ENCODE data around the gene WBP1L.

WBP1L gene

DNA sequence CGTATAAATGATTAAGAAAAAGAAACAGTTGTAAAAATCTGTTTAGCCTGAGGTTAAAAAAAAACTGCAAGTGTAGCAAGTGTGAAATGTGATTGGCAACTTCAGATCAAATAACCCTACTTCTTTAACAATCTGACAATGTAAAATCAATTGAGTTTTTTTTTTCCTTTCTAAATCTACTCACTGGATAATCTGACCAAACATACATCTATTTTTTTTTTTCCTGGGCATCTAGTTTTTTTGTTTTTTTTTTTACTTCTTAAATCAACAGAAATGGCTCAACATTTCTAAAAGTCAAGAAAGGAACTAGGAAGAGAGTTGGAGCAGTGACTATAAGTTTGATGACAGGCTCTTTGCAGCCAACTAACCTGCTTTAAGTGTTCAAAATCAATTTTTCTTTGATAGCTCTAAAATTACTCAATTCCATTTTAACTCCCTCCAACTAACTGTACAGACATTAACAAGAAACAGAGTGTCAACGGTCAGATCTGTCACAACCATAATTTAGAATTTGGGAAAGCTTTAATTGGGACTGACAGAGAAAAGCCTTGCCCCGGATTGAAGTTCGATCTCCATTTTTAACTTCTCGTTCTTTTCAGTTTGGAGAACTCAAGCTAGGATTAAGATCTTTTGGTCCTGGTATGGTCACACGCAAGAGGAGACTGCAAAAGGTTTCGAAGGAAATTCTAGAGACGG, 30.8 kb upstream of the WBP1L start:
- Histone ChIP-seq H3F3A (ENCODE audit: insufficient read depth) (peaks cover 11% of the 10 kb centered on the region; the same call in 1 of the 2 replicates), H3K27me3 (ENCODE audit: low read length) (no peaks in the 10 kb centered on the region), H2AFZ (ENCODE audit: low read depth, low read length, severe bottlenecking) (peak overlapping the region; percentile 76), H4K20me1 (ENCODE audit: low read depth, low read length) (no peaks in the 10 kb centered on the region), H3K36me3 (ENCODE audit: low read length) (no peaks in the 10 kb centered on the region), H3K9me3 (ENCODE audit: insufficient read depth, low read length) (no peaks in the 10 kb centered on the region), H3K9me2 (replicated peaks; ENCODE audit: insufficient read depth, low read length) (no peaks in the 10 kb centered on the region), H3K9ac (ENCODE audit: low read length) (peak overlapping the region; percentile 65), H3K79me2 (ENCODE audit: insufficient read depth, low read length) (peaks cover 26% of the 10 kb centered on the region), H3K4me3 (ENCODE audit: insufficient read depth, low read length, poor library complexity, severe bottlenecking) (peak overlapping the region; percentile 81), H3K27ac (ENCODE audit: low read depth, low read length) (no peak overlapping the region), H3K4me2 (ENCODE audit: low read depth, low read length, poor library complexity, severe bottlenecking) (peak overlapping the region; percentile 60)
- no peak for TF ChIP-seq EZH2phosphoT487 (conservative IDR thresholded peaks at IDR 0.05; ENCODE audit: low read length)
- no peak for TF ChIP-seq CTCF (IDR thresholded peaks at IDR 0.05; ENCODE audit: insufficient read depth, low read length, poor library complexity, severe bottlenecking)

DNA sequence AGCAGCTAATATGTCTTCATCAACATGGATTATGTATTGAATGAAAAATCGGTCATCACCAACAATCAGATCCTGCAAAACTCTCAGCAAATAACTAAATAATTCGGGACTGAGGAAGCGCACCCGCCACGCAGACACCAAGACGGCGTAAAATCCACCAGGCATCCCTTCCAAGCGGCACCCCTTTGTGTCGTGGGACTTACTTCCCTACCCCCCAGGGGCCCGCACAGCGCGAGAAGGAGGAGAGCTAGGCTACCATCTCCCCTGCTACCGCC, 30.3 kb upstream of the WBP1L start:
- H3K9ac ChIP-seq (ENCODE audit: low read length): peak overlapping the region; percentile 65
- H4K20me1 ChIP-seq (ENCODE audit: low read depth, low read length): no peaks in the 10 kb centered on the region
- TF ChIP-seq EZH2phosphoT487 (conservative IDR thresholded peaks at IDR 0.05; ENCODE audit: low read length) (no peak), CTCF (IDR thresholded peaks at IDR 0.05; ENCODE audit: insufficient read depth, low read length, poor library complexity, severe bottlenecking) (no peak)
- no peaks in the 10 kb centered on the region for H3K9me3 ChIP-seq (ENCODE audit: insufficient read depth, low read length)
- peaks cover 11% of the 10 kb centered on the region; the same call in 1 of the 2 replicates for H3F3A ChIP-seq (ENCODE audit: insufficient read depth)
- no peak overlapping the region; the same call in 1 of the 2 replicates for H3K27ac ChIP-seq (ENCODE audit: low read depth, low read length)
- no peaks in the 10 kb centered on the region for H3K36me3 ChIP-seq (ENCODE audit: low read length)
- H3K27me3 ChIP-seq (ENCODE audit: low read length): no peaks in the 10 kb centered on the region
- peaks cover 30% of the 10 kb centered on the region for H3K79me2 ChIP-seq (ENCODE audit: insufficient read depth, low read length)
- H2AFZ ChIP-seq (ENCODE audit: low read depth, low read length, severe bottlenecking): peak overlapping the region; percentile 76
- peak overlapping the region; percentile 81 for H3K4me3 ChIP-seq (ENCODE audit: insufficient read depth, low read length, poor library complexity, severe bottlenecking)
- no peaks in the 10 kb centered on the region for H3K9me2 ChIP-seq (replicated peaks; ENCODE audit: insufficient read depth, low read length)
- peak overlapping the region; percentile 60 for H3K4me2 ChIP-seq (ENCODE audit: low read depth, low read length, poor library complexity, severe bottlenecking)

DNA sequence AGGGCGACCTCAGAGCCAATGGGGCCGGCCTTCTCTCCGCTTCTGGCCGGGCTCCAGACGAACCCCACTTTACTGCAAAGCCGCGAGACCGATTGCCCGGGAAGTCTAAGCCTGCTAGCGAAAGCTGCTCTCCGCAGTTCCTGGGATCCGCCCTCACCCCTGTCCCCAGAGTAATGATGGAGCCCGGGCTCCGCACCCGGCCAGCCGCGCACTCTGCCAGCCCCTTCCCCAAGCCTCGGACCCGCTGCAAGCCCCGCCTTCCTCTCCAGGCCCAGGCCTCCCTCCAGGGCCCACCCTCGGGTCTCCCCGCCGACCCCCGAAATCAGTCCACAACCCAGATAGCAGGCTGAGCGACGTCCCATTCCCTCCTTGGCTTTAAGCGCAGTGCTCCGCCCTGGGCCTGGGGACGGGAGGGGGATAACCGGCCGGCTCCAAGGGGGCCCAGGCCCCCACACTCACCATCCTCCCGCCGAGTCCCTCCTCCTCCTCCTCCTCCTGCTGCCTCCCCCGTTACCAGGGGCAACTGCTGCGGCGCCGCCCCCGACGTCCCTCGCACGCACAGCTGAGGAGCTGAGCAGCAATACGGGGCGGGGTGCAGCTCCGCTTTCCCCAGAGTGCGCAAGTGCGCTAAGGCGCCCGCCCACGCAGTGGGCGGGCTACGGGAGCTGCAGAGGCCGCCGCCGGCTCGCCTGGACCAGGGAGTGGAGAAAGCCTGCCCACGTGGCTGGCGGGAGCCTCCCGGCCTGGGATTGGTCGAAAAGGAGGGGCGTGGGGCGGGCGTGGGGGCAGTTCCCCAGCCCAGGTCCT, 29.7 kb upstream of the WBP1L start, which contains the start of gene ARL3:
Gene ARL3 (minus strand): TSS at position 584 of the 807 bp plus-strand sequence. CDS start 122 bp downstream, at position 462.
- Histone ChIP-seq H2AFZ (ENCODE audit: low read depth, low read length, severe bottlenecking) (peak within 1 kb of the TSS; percentile 76), H4K20me1 (ENCODE audit: low read depth, low read length) (no peaks in the 10 kb centered on the region), H3F3A (ENCODE audit: insufficient read depth) (peaks cover 11% of the 10 kb centered on the region; the same call in 1 of the 2 replicates), H3K9ac (ENCODE audit: low read length) (peak within 1 kb of the TSS; percentile 75), H3K4me2 (ENCODE audit: low read depth, low read length, poor library complexity, severe bottlenecking) (peak within 1 kb of the TSS; percentile 76), H3K27ac (ENCODE audit: low read depth, low read length) (peak within 1 kb of the TSS; percentile 34), H3K9me3 (ENCODE audit: insufficient read depth, low read length) (no peaks in the 10 kb centered on the region), H3K36me3 (ENCODE audit: low read length) (no peaks in the 10 kb centered on the region), H3K4me3 (ENCODE audit: insufficient read depth, low read length, poor library complexity, severe bottlenecking) (peak within 1 kb of the TSS; percentile 81), H3K27me3 (ENCODE audit: low read length) (no peaks in the 10 kb centered on the region), H3K9me2 (replicated peaks; ENCODE audit: insufficient read depth, low read length) (no peaks in the 10 kb centered on the region), H3K79me2 (ENCODE audit: insufficient read depth, low read length) (peaks cover 33% of the 10 kb centered on the region)
- TF ChIP-seq CTCF (IDR thresholded peaks at IDR 0.05; ENCODE audit: insufficient read depth, low read length, poor library complexity, severe bottlenecking): peak; percentile 25
- no peak for TF ChIP-seq EZH2phosphoT487 (conservative IDR thresholded peaks at IDR 0.05; ENCODE audit: low read length)

Measured in SU-DHL-6 (cell line).